ENCODE results near the gene NCBP3. TPM values are rescaled to one million over a fixed set of nuclear protein-coding genes. Genes with fewer than 3 reads are reported as not detected.
A peak's percentile ranks its signal among the peaks of the same experiment; 100 is the strongest.

The NCBP3 gene
- polyA plus RNA-seq, 1 donor = 75.0 TPM

DNA sequence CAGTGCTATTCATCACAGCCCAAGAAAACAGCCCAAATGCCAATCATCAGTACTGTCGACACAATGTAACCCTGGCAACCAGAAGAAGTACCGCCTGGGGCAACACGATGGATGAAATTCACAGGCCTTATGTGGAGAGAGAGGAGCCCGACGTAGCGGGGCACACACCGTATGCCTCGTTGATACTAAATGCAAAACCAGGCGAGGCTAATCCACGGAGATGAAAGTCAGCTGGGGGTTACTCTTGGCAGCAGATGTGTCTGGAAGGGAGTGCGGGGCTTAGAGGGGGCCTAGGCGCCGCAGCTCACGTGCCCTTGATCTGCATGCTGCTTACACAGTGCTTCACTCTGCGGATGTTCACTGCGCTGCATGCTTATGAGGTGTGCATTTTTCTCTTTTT, 74.9 kb downstream of the NCBP3 start:
- no peaks in the 10 kb centered on the region for H3K4me1 ChIP-seq (ENCODE audit: control insufficient read depth, insufficient read depth, low read length)
- no peaks in the 10 kb centered on the region for H3K9me3 ChIP-seq (ENCODE audit: control insufficient read depth, low read depth, low read length)
- H3K4me3 ChIP-seq (ENCODE audit: low read length) = no peak overlapping the region
- no peaks in the 10 kb centered on the region for H3K27me3 ChIP-seq (ENCODE audit: control insufficient read depth, insufficient read depth, low read length)
- WGBS (ENCODE audit: insufficient coverage, low lambda C conversion rate) = 79% methylated on average over 4 of the region's 16 CpGs
- no peak for DNase-seq
- no peaks in the 10 kb centered on the region for H3K36me3 ChIP-seq (ENCODE audit: control insufficient read depth, insufficient read depth, low read length)
- H3K27ac ChIP-seq (ENCODE audit: low read length) = no peak overlapping the region

GRCh38 chr17:3770466-3770865, 75.6 kb downstream of the NCBP3 start:
- WGBS (ENCODE audit: insufficient coverage, low lambda C conversion rate) = no CpG with 5 or more reads among the region's 8 CpGs
- H3K36me3 ChIP-seq (ENCODE audit: control insufficient read depth, insufficient read depth, low read length) = no peaks in the 10 kb centered on the region
- no peak overlapping the region for H3K4me3 ChIP-seq (ENCODE audit: low read length)
- peak in 1 of 2 donors; percentile 20 for DNase-seq
- H3K27ac ChIP-seq (ENCODE audit: low read length) = no peak overlapping the region
- no peaks in the 10 kb centered on the region for H3K27me3 ChIP-seq (ENCODE audit: control insufficient read depth, insufficient read depth, low read length)
- H3K4me1 ChIP-seq (ENCODE audit: control insufficient read depth, insufficient read depth, low read length) = no peaks in the 10 kb centered on the region
- H3K9me3 ChIP-seq (ENCODE audit: control insufficient read depth, low read depth, low read length) = no peaks in the 10 kb centered on the region

GRCh38 chr17:3768769-3769168, 77.3 kb downstream of the NCBP3 start:
- Histone ChIP-seq H3K27me3 (ENCODE audit: control insufficient read depth, insufficient read depth, low read length) (no peaks in the 10 kb centered on the region), H3K27ac (ENCODE audit: low read length) (no peak overlapping the region), H3K4me3 (ENCODE audit: low read length) (no peak overlapping the region), H3K9me3 (ENCODE audit: control insufficient read depth, low read depth, low read length) (no peaks in the 10 kb centered on the region), H3K4me1 (ENCODE audit: control insufficient read depth, insufficient read depth, low read length) (no peaks in the 10 kb centered on the region), H3K36me3 (ENCODE audit: control insufficient read depth, insufficient read depth, low read length) (no peaks in the 10 kb centered on the region)
- no peak for DNase-seq
- WGBS (ENCODE audit: insufficient coverage, low lambda C conversion rate) = no CpG with 5 or more reads among the region's 8 CpGs

- no peak overlapping the region for H3K4me3 ChIP-seq (ENCODE audit: low read length)
- H3K36me3 ChIP-seq (ENCODE audit: control insufficient read depth, insufficient read depth, low read length) = no peaks in the 10 kb centered on the region
- no peaks in the 10 kb centered on the region for H3K9me3 ChIP-seq (ENCODE audit: control insufficient read depth, low read depth, low read length)
- DNase-seq = no peak
- no peaks in the 10 kb centered on the region for H3K4me1 ChIP-seq (ENCODE audit: control insufficient read depth, insufficient read depth, low read length)
- no peaks in the 10 kb centered on the region for H3K27me3 ChIP-seq (ENCODE audit: control insufficient read depth, insufficient read depth, low read length)
- no peak overlapping the region for H3K27ac ChIP-seq (ENCODE audit: low read length)
- WGBS (ENCODE audit: insufficient coverage, low lambda C conversion rate) = 98% methylated on average over 6 of the region's 9 CpGs
These were observed 77.7 kb downstream of the NCBP3 start for GRCh38 chr17:3768341-3768740.

GRCh38 chr17:3766779-3767178, 79.3 kb downstream of the NCBP3 start:
- H3K4me3 ChIP-seq (ENCODE audit: low read length) = no peak overlapping the region
- DNase-seq = no peak
- no peaks in the 10 kb centered on the region for H3K27me3 ChIP-seq (ENCODE audit: control insufficient read depth, insufficient read depth, low read length)
- 100% methylated on average over 2 of the region's 8 CpGs for WGBS (ENCODE audit: insufficient coverage, low lambda C conversion rate)
- no peaks in the 10 kb centered on the region for H3K9me3 ChIP-seq (ENCODE audit: control insufficient read depth, low read depth, low read length)
- no peaks in the 10 kb centered on the region for H3K4me1 ChIP-seq (ENCODE audit: control insufficient read depth, insufficient read depth, low read length)
- H3K27ac ChIP-seq (ENCODE audit: low read length) = no peak overlapping the region
- H3K36me3 ChIP-seq (ENCODE audit: control insufficient read depth, insufficient read depth, low read length) = no peaks in the 10 kb centered on the region

- Histone ChIP-seq H3K4me1 (ENCODE audit: control insufficient read depth, insufficient read depth, low read length) (no peaks in the 10 kb centered on the region), H3K27me3 (ENCODE audit: control insufficient read depth, insufficient read depth, low read length) (no peaks in the 10 kb centered on the region), H3K4me3 (ENCODE audit: low read length) (no peak overlapping the region), H3K36me3 (ENCODE audit: control insufficient read depth, insufficient read depth, low read length) (no peaks in the 10 kb centered on the region), H3K27ac (ENCODE audit: low read length) (no peak overlapping the region), H3K9me3 (ENCODE audit: control insufficient read depth, low read depth, low read length) (peaks cover under 1% of the 10 kb centered on the region)
- DNase-seq = no peak
- no CpG with 5 or more reads among the region's 9 CpGs for WGBS (ENCODE audit: insufficient coverage, low lambda C conversion rate)
These were observed 80.1 kb downstream of the NCBP3 start for GRCh38 chr17:3765981-3766380.

GRCh38 chr17:3763777-3764170, 82.3 kb downstream of the NCBP3 start:
- peaks cover 3% of the 10 kb centered on the region for H3K9me3 ChIP-seq (ENCODE audit: control insufficient read depth, low read depth, low read length)
- no peaks in the 10 kb centered on the region for H3K4me1 ChIP-seq (ENCODE audit: control insufficient read depth, insufficient read depth, low read length)
- no CpG with 5 or more reads among the region's 3 CpGs for WGBS (ENCODE audit: insufficient coverage, low lambda C conversion rate)
- DNase-seq = no peak
- H3K36me3 ChIP-seq (ENCODE audit: control insufficient read depth, insufficient read depth, low read length) = no peaks in the 10 kb centered on the region
- H3K4me3 ChIP-seq (ENCODE audit: low read length) = no peak overlapping the region
- H3K27me3 ChIP-seq (ENCODE audit: control insufficient read depth, insufficient read depth, low read length) = no peaks in the 10 kb centered on the region
- no peak overlapping the region for H3K27ac ChIP-seq (ENCODE audit: low read length)

- WGBS (ENCODE audit: insufficient coverage, low lambda C conversion rate) = no CpG with 5 or more reads among the region's 14 CpGs
- no peak overlapping the region for H3K27ac ChIP-seq (ENCODE audit: low read length)
- no peak for DNase-seq
- H3K36me3 ChIP-seq (ENCODE audit: control insufficient read depth, insufficient read depth, low read length) = no peaks in the 10 kb centered on the region
- H3K27me3 ChIP-seq (ENCODE audit: control insufficient read depth, insufficient read depth, low read length) = no peaks in the 10 kb centered on the region
- H3K4me3 ChIP-seq (ENCODE audit: low read length) = no peak overlapping the region
- peaks cover 3% of the 10 kb centered on the region for H3K9me3 ChIP-seq (ENCODE audit: control insufficient read depth, low read depth, low read length)
- H3K4me1 ChIP-seq (ENCODE audit: control insufficient read depth, insufficient read depth, low read length) = no peaks in the 10 kb centered on the region
These were observed 82.9 kb downstream of the NCBP3 start for GRCh38 chr17:3762922-3763776.

GRCh38 chr17:3761918-3762380, 84.1 kb downstream of the NCBP3 start:
- H3K27ac ChIP-seq (ENCODE audit: low read length) = no peak overlapping the region
- peaks cover 3% of the 10 kb centered on the region for H3K9me3 ChIP-seq (ENCODE audit: control insufficient read depth, low read depth, low read length)
- DNase-seq = no peak
- no peaks in the 10 kb centered on the region for H3K4me1 ChIP-seq (ENCODE audit: control insufficient read depth, insufficient read depth, low read length)
- WGBS (ENCODE audit: insufficient coverage, low lambda C conversion rate) = no CpG with 5 or more reads among the region's 16 CpGs
- H3K36me3 ChIP-seq (ENCODE audit: control insufficient read depth, insufficient read depth, low read length) = no peaks in the 10 kb centered on the region
- no peak overlapping the region for H3K4me3 ChIP-seq (ENCODE audit: low read length)
- H3K27me3 ChIP-seq (ENCODE audit: control insufficient read depth, insufficient read depth, low read length) = no peaks in the 10 kb centered on the region

GRCh38 chr17:3761036-3761917, 84.8 kb downstream of the NCBP3 start:
- H3K36me3 ChIP-seq (ENCODE audit: control insufficient read depth, insufficient read depth, low read length) = no peaks in the 10 kb centered on the region
- H3K4me3 ChIP-seq (ENCODE audit: low read length) = no peak overlapping the region
- no peaks in the 10 kb centered on the region for H3K4me1 ChIP-seq (ENCODE audit: control insufficient read depth, insufficient read depth, low read length)
- WGBS (ENCODE audit: insufficient coverage, low lambda C conversion rate) = no CpG with 5 or more reads among the region's 23 CpGs
- peaks cover 3% of the 10 kb centered on the region for H3K9me3 ChIP-seq (ENCODE audit: control insufficient read depth, low read depth, low read length)
- no peak overlapping the region for H3K27ac ChIP-seq (ENCODE audit: low read length)
- no peaks in the 10 kb centered on the region for H3K27me3 ChIP-seq (ENCODE audit: control insufficient read depth, insufficient read depth, low read length)
- no peak for DNase-seq
